Prostate gland (tissue), 2 donors: ENCODE results near the gene PDSS2.

Source experiments
- CTCF ChIP-seq, 4 experiments: fragments of 200-600 bp in 2 of 4; fragments of 450-650 bp in 2 of 4; sonication (generic) in 2 of 4; IDR thresholded peaks; 1 replicate in 3 of 4; 2 replicates in 1 of 4; pipeline ENCODE4 v1.5.1; 2016 to 2019; ENCODE audit warnings: antibody characterized with exemption in 4 of 4, mild to moderate bottlenecking in 2 of 4, moderate library complexity in 2 of 4
- POLR2A ChIP-seq: fragments of 450-650 bp; IDR thresholded peaks from one replicate; pipeline ENCODE4 v1.6.1; 2016; ENCODE audit warnings: antibody characterized with exemption, mild to moderate bottlenecking

- no peak for TF ChIP-seq CTCF (IDR thresholded peaks at IDR 0.05)
- TF ChIP-seq POLR2A = no peak
Observed at GRCh38 chr6:107116931-107117330, 342.4 kb downstream of the PDSS2 start.
